Stimulated activated CD8-positive, alpha-beta memory T cell treated with anti-CD3 and anti-CD28 coated beads, Interleukin-15, amount 100 ng/mL, for 48 hours (primary cell): Measurements from ENCODE around the gene CD244.

ENCODE experiments used
- DNase-seq, 2 donors: peaks; one replicate each; pipeline ENCODE4 v3.0.0-alpha.2; 2020; ENCODE audit warnings: low read depth in 2 of 2

CD244 gene

DNA sequence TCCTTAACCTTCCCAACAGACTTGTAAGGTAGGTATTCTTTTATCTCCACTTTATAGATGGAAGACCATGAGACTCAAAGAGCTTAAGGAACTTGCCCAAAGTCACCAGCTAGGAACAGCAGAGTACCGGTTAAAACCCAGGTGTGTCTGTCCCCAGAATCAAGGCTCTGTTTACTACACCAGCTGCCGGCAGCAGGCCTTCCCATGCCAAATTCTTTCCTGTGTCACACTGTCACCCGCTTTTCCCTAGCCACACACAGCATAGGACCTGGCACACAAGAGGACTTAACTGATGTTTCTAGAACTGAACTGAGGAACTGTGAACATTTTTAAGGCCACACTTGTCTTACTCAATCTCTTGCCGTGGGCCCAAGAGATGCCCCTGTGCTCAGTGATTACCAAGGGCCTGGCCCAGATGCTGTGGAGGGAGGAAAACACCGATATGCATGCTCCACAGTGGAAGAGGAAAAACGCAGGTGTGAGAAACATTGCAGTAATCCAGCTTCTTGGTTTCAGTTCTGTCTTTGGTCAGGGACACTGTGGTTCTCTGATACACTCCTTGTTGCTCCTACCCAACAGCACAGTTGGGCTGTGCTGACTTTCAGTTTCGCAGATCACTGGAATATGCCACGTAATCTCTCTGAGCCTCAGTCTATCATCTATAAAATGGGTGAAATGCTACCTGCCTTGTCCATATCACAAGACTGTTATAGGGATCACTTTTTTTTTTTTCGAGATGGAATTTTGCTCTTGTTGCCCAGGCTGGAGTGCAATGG is 80.6 kb downstream of the CD244 start:
- DNase-seq: no peak

DNA sequence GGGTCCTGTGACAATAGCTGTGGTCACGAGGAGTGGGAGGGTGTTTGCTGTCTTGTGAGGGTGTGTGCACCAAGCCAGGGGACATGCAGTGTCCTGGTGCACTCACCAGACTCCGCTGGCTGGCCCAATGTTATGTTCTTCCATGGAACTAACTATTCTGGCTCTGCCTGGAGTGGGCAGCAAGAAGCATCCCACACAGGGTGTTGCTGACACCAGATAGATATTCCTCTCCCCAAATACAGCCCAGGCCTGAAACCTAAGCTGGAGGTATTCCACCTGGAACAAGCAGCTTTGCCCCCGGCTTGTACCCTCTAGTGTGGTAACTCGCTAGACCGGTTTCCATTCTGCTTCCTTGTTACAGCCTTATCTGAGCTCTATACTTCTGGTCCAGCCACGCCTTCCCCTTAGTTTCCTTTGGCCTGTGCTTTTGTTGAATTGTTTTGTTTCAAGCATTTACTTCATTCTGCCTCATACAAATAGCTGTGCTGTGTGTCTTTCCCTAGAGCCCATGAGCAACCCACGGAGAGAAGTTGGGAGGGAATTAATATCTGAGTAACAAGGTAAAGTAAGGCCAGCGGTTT is 81.4 kb downstream of the CD244 start:
- no peak for DNase-seq

DNA sequence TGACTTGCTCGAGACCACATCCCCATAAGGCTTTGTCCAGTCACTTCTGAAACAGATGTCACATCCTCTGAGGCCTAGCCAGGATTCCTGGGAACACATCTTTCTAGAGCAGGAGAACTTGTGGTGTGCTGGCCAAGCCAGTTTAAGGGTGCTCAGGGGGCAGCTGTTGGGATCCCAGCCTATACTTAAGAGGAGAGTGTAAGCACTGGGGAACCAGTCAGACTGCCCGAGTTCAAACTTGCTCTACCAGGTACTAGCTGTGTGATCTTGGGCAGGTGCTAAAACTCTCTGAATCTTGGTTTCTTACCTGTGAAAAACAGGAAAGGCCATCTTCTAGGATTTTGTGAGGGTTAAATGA is 82.3 kb downstream of the CD244 start:
- DNase-seq: no peak
